ENCODE results near the gene ITGB8. TPM values are rescaled to one million over a fixed set of nuclear protein-coding genes. Genes with fewer than 3 reads are reported as not detected.

ITGB8 gene
- total RNA-seq, 1 experiment from 2014 or later = 1.9 TPM

DNA sequence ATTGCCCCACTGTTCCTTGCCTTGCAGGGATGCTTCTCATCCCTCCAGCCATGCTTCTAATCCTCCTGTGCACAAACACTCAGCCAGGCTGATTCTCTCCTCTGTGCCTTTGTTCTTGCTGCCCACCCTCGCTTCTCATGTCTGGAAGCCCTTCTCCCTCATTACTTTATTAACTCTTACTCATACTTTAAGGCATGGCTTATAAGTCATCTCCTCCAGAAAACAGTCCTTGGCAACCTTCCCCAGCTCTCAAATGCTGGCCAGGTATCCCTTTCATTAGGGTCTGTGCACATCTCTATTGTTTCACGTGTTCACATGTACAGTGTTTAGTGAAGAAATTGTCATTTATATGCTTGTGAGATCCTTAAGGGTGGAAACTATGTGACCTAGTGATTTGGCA is 62.9 kb downstream of the ITGB8 start (continued):
- TF ChIP-seq ZNF317 (CRISPR knock-in tag; IDR thresholded peaks at IDR 0.05; ENCODE audit: borderline replicate concordance, low read depth) (no peak), TEAD1 (CRISPR knock-in tag; IDR thresholded peaks at IDR 0.05) (no peak), RORB (CRISPR knock-in tag; IDR thresholded peaks at IDR 0.05) (no peak)

DNA sequence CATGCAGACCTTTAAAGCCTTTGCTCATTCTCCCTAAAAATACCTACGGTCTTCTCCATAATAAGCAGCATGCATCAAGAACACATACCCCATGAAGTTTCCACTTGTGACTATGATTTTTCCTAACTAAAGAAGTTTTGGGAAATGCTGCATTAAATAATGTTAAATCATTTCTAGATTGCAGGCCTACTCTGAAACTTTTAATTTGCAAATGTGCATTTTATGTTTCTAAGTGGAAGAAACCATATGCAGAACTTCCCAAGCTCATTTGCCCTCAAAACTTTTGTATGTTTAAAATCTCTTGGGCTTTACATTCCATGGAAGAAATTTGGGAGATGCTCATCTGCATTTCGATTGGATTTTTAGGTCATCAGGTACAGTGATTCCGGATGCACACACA is 63.6 kb downstream of the ITGB8 start:
- Mint-ChIP-seq H3K9me3 (no peaks in the 10 kb centered on the region), H3K27ac (no peak overlapping the region), H3K36me3 (no peaks in the 10 kb centered on the region), H3K4me1 (no peaks in the 10 kb centered on the region), H3K27me3 (ENCODE audit: low read depth) (no peaks in the 10 kb centered on the region), H3K4me3 (no peak overlapping the region)
- TF ChIP-seq ESRRA (CRISPR knock-in tag; IDR thresholded peaks at IDR 0.05; ENCODE audit: borderline replicate concordance) (no peak), CREB1 (CRISPR knock-in tag; IDR thresholded peaks at IDR 0.05) (no peak), ZNF232 (CRISPR knock-in tag; IDR thresholded peaks at IDR 0.05) (no peak), TEAD4 (CRISPR knock-in tag; IDR thresholded peaks at IDR 0.05) (no peak), ATF2 (CRISPR knock-in tag; IDR thresholded peaks at IDR 0.05; ENCODE audit: borderline replicate concordance, low read depth) (no peak), NR1H2 (CRISPR knock-in tag; IDR thresholded peaks at IDR 0.05) (no peak), NR2C2 (CRISPR knock-in tag; IDR thresholded peaks at IDR 0.05) (no peak), AFF4 (CRISPR knock-in tag; IDR thresholded peaks at IDR 0.05; ENCODE audit: borderline replicate concordance) (no peak), TCF7 (CRISPR knock-in tag; IDR thresholded peaks at IDR 0.05; ENCODE audit: low read depth) (no peak), ZNF121 (CRISPR knock-in tag; IDR thresholded peaks at IDR 0.05) (no peak)
- TF ChIP-seq, protein P1, sequence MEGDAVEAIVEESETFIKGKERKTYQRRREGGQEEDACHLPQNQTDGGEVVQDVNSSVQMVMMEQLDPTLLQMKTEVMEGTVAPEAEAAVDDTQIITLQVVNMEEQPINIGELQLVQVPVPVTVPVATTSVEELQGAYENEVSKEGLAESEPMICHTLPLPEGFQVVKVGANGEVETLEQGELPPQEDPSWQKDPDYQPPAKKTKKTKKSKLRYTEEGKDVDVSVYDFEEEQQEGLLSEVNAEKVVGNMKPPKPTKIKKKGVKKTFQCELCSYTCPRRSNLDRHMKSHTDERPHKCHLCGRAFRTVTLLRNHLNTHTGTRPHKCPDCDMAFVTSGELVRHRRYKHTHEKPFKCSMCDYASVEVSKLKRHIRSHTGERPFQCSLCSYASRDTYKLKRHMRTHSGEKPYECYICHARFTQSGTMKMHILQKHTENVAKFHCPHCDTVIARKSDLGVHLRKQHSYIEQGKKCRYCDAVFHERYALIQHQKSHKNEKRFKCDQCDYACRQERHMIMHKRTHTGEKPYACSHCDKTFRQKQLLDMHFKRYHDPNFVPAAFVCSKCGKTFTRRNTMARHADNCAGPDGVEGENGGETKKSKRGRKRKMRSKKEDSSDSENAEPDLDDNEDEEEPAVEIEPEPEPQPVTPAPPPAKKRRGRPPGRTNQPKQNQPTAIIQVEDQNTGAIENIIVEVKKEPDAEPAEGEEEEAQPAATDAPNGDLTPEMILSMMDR (IDR thresholded peaks at IDR 0.05) = no peak
- TF ChIP-seq, protein P2, sequence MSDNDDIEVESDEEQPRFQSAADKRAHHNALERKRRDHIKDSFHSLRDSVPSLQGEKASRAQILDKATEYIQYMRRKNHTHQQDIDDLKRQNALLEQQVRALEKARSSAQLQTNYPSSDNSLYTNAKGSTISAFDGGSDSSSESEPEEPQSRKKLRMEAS (CRISPR knock-in tag; IDR thresholded peaks at IDR 0.05) = no peak
- CTCF ChIA-PET = no interaction called here
- DNase-seq (ENCODE audit: low spot score) = no peak
- POLR2A ChIA-PET = no interaction called here
- no peak for ATAC-seq

- POLR2A ChIA-PET = no interaction called here
- no peaks in the 10 kb centered on the region for H3K27me3 Mint-ChIP-seq (ENCODE audit: low read depth)
- H3K9me3 Mint-ChIP-seq = no peaks in the 10 kb centered on the region
- H3K4me3 Mint-ChIP-seq = no peak overlapping the region
- no peaks in the 10 kb centered on the region for H3K36me3 Mint-ChIP-seq
- DNase-seq (ENCODE audit: low spot score) (no peak), ATAC-seq (no peak)
- no peak for TF ChIP-seq PRRX2 (CRISPR knock-in tag; IDR thresholded peaks at IDR 0.05)
- no peaks in the 10 kb centered on the region for H3K4me1 Mint-ChIP-seq
- H3K27ac Mint-ChIP-seq = no peak overlapping the region
- CTCF ChIA-PET = no interaction called here
Measured at GRCh38 chr7:20395104-20395503, 64.4 kb downstream of the ITGB8 start.

DNA sequence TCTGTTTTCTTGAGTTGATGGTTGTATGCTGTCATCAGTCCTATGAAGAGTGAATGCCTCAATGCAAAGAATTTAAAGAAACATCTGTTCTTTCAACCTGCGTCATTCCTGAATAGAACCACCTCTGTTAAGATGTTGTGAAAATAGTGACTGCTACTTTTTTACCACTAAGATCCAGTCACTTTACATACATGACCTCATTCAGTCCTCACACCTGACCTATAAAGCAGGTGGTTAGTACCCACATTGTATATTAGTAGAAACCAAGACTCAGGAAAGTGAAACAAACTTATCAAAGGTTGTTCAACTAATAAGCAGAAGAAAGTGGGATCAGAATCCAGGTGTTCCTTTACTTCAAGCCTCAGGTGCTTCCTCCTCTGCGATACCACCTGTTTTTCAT is 64.8 kb downstream of the ITGB8 start:
- H3K36me3 Mint-ChIP-seq = no peaks in the 10 kb centered on the region
- ChIA-PET POLR2A (no interaction called here), CTCF (no interaction called here)
- H3K27ac Mint-ChIP-seq = no peak overlapping the region
- H3K4me3 Mint-ChIP-seq = no peak overlapping the region
- TF ChIP-seq CREB1 (CRISPR knock-in tag; IDR thresholded peaks at IDR 0.05) = no peak
- TF ChIP-seq ATF1 (CRISPR knock-in tag; IDR thresholded peaks at IDR 0.05) = no peak
- ATAC-seq (no peak), DNase-seq (ENCODE audit: low spot score) (no peak)
- H3K4me1 Mint-ChIP-seq = no peaks in the 10 kb centered on the region
- no peaks in the 10 kb centered on the region for H3K27me3 Mint-ChIP-seq (ENCODE audit: low read depth)
- no peaks in the 10 kb centered on the region for H3K9me3 Mint-ChIP-seq
